IPS-20b (cell line): ENCODE measurements around the gene NADSYN1.

Source experiments
- H3K27ac ChIP-seq: one replicate; pipeline ENCODE4 v1.5.1; 2013; ENCODE audit warnings: low read length
- H3K27me3 ChIP-seq: 2 replicates; pipeline ENCODE4 v1.6.1; 2013; ENCODE audit warnings: mild to moderate bottlenecking, low read length, inconsistent platforms; ENCODE audit not compliant: insufficient read depth
- H3K36me3 ChIP-seq: 2 replicates; pipeline ENCODE4 v1.6.1; 2013; ENCODE audit warnings: low read depth, mild to moderate bottlenecking, inconsistent platforms, low read length, moderate library complexity; ENCODE audit not compliant: insufficient read depth
- H3K4me1 ChIP-seq: 2 replicates; pipeline ENCODE4 v1.6.1; 2013; ENCODE audit warnings: mild to moderate bottlenecking, control low read depth, inconsistent platforms, low read length, moderate library complexity; ENCODE audit not compliant: insufficient read depth
- H3K4me3 ChIP-seq: 2 replicates; pipeline ENCODE4 v1.5.1; 2013; ENCODE audit warnings: mild to moderate bottlenecking, low read length, inconsistent platforms
- H3K9ac ChIP-seq: 2 replicates; pipeline ENCODE4 v1.6.1; 2013; ENCODE audit warnings: low read depth, mild to moderate bottlenecking, inconsistent platforms, low read length, moderate library complexity
- H3K9me3 ChIP-seq: 2 replicates; pipeline ENCODE4 v1.6.1; 2013; ENCODE audit warnings: mild to moderate bottlenecking, low read depth, low read length, inconsistent platforms; ENCODE audit not compliant: insufficient read depth

NADSYN1 gene

DNA sequence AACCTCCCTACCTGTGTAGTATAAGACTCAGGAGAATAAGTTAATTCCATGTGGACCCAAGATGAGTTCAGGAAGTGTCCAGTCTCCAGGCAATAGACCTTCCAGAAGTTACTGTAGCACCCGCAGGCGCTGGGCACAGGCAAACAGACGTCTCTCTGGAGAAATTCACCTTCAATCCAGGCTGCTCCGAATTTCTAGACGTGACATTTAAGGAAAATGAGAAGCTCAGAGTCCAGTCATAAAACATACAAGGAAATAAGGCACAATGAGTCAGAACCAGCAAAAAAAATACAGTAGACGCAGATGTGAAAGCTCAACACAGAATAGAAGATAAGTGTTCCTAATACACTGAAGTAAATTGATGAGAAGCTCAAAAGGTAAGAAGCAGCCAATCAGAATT is 14.2 kb downstream of the NADSYN1 start:
- H3K4me3 ChIP-seq, result no peak overlapping the region
- no peak overlapping the region for H3K9ac ChIP-seq
- H3K36me3 ChIP-seq, result peaks cover 16% of the 10 kb centered on the region
- H3K27me3 ChIP-seq, result no peaks in the 10 kb centered on the region
- peaks cover 18% of the 10 kb centered on the region for H3K9me3 ChIP-seq
- H3K27ac ChIP-seq, result no peak overlapping the region
- H3K4me1 ChIP-seq, result no peaks in the 10 kb centered on the region

DNA sequence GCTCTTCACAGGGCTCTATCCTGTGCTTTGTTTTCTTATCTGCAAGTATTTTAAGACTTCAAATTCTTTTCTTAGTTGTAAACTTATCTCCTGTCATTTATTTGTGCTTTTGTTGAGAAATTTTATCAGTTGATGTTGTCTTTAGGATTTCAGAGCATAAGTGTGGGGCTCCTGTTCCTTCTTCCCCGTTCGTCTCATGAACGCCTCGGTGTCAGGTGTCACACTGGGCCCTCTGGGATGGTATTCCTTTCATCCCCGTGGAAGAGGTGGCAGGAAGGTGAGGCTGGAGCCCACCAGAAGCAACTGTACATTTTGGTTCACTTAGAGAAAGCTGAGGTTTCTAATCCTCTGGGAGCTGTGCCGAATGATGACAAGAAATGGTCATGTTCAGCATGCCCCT is 17.9 kb downstream of the NADSYN1 start:
- H3K4me1 ChIP-seq, result no peaks in the 10 kb centered on the region
- H3K4me3 ChIP-seq, result no peak overlapping the region
- peaks cover 18% of the 10 kb centered on the region for H3K9me3 ChIP-seq
- H3K9ac ChIP-seq, result no peak overlapping the region
- no peak overlapping the region for H3K27ac ChIP-seq
- peaks cover 32% of the 10 kb centered on the region for H3K36me3 ChIP-seq
- no peaks in the 10 kb centered on the region for H3K27me3 ChIP-seq

DNA sequence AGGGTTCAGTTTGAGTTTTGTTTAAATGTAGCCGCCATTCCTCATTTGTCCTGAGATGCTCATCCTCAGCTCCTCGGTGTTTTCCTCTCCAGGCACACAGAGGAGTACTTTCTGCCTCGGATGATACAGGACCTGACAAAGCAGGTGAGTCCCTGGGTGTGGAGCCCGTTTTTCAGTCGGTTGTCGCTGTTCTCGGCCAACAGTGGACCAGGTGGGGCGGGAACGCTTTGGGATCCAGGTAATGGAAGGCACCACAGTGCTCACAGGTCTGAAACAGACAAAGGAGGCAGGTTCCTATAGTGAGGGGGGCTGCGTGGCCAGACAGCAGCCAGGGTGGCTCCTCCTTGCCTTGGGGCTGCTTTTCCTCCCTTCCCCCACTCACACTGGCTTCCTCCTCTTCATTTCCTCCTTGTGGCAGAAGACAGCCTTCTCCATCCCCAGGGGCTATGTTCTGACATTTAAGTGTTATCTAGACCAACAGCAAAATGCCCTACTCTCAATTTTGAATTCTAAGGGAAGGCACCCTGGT is 19.4 kb downstream of the NADSYN1 start:
- no peak overlapping the region for H3K27ac ChIP-seq
- no peak overlapping the region for H3K9ac ChIP-seq
- H3K4me3 ChIP-seq, result no peak overlapping the region
- H3K4me1 ChIP-seq, result no peaks in the 10 kb centered on the region
- peaks cover 13% of the 10 kb centered on the region; the same call in 1 of the 2 replicates for H3K9me3 ChIP-seq
- no peaks in the 10 kb centered on the region for H3K27me3 ChIP-seq
- H3K36me3 ChIP-seq, result peaks cover 23% of the 10 kb centered on the region

DNA sequence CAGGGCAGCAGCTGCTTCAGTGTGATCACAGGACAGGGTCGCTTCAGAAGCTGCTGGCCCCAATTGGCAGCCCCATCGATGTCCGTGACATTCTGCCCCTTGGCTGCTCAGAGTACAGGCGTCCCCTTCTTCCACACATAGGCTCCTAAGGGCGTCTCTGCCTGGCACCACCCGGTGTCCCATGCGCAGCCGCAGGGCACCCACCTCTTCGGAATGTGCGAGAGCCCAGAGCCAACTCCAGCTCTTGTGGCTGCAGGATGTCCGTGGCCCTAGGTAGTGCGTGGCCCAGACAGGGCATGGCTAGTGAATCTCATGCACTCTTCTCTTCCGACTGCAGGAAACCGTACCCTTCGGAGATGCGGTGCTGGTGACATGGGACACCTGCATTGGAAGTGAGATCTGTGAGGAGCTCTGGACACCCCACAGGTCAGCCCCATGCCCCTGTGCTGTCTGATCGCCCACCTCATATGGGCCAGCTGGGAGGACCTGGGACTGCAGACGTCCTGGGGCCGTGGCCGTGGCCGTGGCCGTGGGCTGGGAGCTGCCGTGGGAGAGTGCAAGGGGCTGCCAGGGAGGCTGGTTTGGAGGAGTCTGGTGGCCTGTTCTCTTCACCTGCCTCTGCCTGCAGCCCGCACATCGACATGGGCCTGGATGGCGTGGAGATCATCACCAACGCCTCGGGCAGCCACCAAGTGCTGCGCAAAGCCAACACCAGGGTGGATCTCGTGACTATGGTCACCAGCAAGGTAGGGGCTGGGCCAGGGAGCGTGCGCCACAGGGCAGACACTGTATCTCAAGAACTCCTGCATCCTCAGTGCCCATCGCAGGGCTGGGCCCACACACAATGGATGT is 20.2 kb downstream of the NADSYN1 start:
- Histone ChIP-seq H3K4me1 (peaks cover 2% of the 10 kb centered on the region; the same call in 1 of the 2 replicates), H3K27ac (no peak overlapping the region), H3K9ac (no peak overlapping the region), H3K4me3 (no peak overlapping the region), H3K36me3 (peaks cover 20% of the 10 kb centered on the region), H3K27me3 (no peaks in the 10 kb centered on the region), H3K9me3 (peaks cover 11% of the 10 kb centered on the region; the same call in 1 of the 2 replicates)

DNA sequence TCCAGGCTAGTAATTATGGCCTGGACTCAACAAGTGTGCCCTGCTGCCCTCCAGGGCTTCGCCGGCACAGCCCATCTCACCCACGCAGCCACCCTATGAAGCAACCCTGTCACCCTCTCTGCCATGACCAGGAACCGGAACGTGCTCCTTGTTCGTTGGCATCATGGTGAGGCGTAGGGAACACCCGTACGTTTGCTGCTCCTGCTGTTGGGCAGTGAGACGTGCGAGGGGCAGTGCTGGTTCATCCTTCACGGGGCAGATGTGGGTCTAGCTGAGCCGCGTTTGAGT is 20.7 kb downstream of the NADSYN1 start:
- H3K36me3 ChIP-seq, result peaks cover 25% of the 10 kb centered on the region
- H3K4me3 ChIP-seq, result no peak overlapping the region
- H3K27me3 ChIP-seq, result no peaks in the 10 kb centered on the region
- peaks cover 2% of the 10 kb centered on the region; the same call in 1 of the 2 replicates for H3K4me1 ChIP-seq
- peaks cover 5% of the 10 kb centered on the region; the same call in 1 of the 2 replicates for H3K9me3 ChIP-seq
- H3K27ac ChIP-seq, result no peak overlapping the region
- H3K9ac ChIP-seq, result no peak overlapping the region

DNA sequence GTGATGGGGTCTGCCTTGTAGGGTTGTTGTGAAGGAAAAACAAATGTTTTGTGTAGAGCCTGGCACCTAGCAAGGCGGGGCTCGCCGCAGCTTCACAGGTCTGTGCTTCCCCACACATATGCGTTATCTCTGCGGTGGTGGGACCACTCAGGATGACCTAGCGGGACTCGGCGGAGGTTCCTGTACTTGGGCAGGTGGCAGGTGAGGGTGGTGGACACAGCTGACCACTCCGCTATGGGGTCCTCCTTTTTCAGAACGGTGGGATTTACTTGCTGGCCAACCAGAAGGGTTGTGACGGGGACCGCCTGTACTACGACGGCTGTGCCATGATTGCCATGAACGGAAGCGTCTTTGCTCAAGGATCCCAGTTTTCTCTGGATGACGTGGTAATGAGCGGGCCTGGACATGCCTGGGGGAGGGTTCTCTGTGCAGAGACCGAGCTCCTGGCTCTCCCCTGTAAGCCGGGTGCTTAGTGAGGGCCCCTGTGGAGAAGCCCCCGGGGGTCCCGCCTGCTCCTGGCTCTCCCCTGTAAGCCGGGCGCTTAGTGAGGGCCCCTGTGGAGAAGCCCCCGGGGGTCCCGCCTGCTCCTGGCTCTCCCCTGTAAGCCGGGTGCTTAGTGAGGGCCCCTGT is 21.3 kb downstream of the NADSYN1 start:
- H3K27ac ChIP-seq, result no peak overlapping the region
- H3K27me3 ChIP-seq, result no peaks in the 10 kb centered on the region
- no peak overlapping the region for H3K9ac ChIP-seq
- no peak overlapping the region for H3K4me3 ChIP-seq
- H3K36me3 ChIP-seq, result peaks cover 29% of the 10 kb centered on the region
- peaks cover 2% of the 10 kb centered on the region; the same call in 1 of the 2 replicates for H3K4me1 ChIP-seq
- H3K9me3 ChIP-seq, result no peaks in the 10 kb centered on the region

DNA sequence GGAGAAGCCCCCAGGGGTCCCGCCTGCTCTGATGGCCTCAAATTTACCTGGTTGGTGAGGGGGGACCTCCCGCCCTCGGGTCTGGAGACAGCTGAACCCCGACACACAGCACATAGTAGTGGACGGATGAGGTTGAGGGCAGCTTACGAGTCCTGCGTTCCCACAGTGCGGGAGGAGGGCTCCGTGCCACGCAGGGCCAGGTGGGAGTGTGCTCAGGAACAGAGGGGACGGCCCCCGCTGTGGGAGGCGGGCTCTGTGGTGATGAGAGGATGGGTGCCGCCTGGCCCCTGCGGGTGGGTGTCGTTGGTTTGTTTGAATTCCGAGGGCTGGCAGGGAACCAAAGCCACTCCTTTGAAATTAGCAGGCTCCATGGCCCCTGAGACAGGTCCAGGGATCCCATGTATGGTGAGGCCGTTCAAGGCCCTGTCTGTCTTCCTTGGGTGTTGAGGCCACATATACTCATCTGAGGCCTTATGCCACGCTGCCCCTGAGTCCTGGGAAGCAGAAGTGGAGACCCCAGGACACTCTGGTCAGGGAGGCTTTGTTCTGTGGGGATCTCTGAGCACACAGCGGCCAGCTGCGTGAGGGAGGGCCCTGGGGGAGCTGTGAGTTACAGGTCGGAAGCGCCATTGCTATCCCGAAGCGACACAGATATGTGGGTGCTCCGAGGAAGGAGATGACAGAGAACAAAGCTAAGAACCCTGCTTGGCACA is 21.9 kb downstream of the NADSYN1 start:
- Histone ChIP-seq H3K9ac (no peak overlapping the region), H3K27ac (no peak overlapping the region), H3K36me3 (peaks cover 36% of the 10 kb centered on the region), H3K4me3 (no peak overlapping the region), H3K9me3 (no peaks in the 10 kb centered on the region), H3K27me3 (no peaks in the 10 kb centered on the region), H3K4me1 (peaks cover 2% of the 10 kb centered on the region; the same call in 1 of the 2 replicates)

DNA sequence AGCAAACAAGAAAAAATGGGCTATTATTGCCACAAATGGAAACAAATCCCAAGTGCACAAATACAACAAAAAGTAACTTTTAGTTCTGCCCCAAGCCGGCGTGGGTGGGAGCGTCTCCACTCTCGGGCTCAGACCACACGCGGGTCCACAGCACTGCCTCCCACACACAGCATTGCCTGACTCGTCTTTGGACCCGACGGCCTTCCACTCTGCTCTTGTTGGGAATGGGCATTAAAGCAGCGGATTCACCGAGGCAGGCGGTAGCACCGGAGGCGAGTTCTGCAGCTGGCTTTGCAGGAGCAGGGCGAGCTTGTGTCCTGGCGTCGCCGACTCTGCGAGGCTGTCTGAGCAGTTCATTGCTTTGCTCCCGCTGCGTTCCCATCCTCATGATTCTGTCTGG is 23.0 kb downstream of the NADSYN1 start:
- Histone ChIP-seq H3K4me3 (no peak overlapping the region), H3K9ac (no peak overlapping the region), H3K36me3 (peaks cover 37% of the 10 kb centered on the region), H3K27me3 (no peaks in the 10 kb centered on the region), H3K9me3 (no peaks in the 10 kb centered on the region), H3K27ac (no peak overlapping the region), H3K4me1 (peaks cover 2% of the 10 kb centered on the region; the same call in 1 of the 2 replicates)

DNA sequence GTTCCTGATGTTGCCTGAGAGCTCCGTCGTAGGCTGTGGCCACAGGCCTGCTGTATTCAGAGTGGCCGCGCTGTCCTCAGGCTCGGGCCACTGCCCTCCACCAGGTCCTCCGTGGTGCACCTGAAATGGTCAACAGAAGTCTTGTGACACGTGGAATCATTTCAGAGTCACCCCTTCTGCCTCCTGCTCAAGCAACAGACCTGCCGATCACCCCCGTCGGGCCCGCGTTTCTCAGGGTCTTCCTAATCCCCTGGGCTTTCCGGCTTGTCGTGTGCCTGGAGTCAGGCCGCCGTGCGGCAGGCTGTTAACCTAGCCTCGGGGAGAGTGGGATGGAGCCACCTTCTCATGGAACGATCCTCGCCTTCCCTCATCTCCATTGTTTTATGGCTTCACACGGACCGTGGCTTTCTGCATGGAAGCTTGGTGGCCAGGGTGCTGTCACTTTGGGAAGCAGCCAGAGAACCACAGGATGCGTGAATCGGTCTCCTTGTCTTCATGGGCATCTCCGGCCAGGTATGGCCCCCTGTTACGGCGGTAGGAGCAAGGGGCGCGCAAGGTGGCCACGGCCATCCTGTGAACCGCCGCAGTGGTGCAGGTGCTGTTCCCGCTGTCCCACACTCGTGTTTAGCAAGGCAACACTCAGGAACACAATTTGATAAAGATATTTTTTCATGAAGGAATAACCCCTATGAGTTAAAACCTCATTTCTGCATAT is 24.1 kb downstream of the NADSYN1 start:
- Histone ChIP-seq H3K4me1 (peaks cover 2% of the 10 kb centered on the region; the same call in 1 of the 2 replicates), H3K27me3 (no peaks in the 10 kb centered on the region), H3K9ac (no peak overlapping the region), H3K36me3 (peaks cover 37% of the 10 kb centered on the region), H3K27ac (no peak overlapping the region), H3K4me3 (no peak overlapping the region), H3K9me3 (no peaks in the 10 kb centered on the region)

DNA sequence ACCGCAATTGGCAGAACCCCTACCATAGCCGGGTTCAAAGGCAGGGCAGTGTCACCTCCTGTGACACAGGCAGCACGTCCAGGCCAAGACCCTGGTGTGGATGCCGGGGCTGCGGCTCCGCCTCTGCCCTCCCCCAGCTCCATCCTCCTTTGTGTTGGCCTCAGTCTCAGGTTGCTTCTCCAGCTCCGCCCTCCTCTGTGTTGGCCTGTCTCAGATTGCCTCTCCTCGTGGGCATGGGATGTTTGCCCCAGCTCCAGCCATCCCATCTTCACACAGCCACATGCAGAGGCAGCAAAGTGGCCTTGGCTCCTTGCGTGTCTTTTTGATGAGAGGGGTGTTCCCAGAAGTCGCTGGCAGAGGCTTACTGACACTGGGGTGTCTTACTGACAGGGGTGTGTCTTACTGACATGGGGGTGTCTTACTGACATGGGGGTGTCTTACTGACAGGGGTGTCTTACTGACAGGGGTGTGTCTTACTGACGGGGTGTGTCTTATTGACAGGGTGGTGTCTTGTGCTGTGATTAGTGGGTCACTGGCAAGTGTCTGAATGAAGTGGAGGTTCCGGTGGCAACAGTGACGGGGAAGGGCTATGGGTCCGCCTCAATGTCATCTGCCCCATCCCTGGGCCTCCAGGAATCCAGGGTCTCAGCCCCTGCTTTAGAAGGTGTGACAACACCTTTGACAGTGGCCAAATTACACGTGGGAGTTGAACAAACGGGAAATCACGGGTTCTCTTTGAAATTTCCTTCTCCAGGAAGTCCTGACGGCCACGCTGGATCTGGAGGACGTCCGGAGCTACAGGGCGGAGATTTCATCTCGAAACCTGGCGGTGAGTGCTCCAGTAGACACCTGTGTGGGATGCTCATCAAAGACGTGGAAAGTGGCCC is 24.9 kb downstream of the NADSYN1 start:
- Histone ChIP-seq H3K9me3 (no peaks in the 10 kb centered on the region), H3K4me1 (peaks cover 2% of the 10 kb centered on the region; the same call in 1 of the 2 replicates), H3K36me3 (peaks cover 38% of the 10 kb centered on the region), H3K4me3 (no peak overlapping the region), H3K9ac (no peak overlapping the region), H3K27me3 (no peaks in the 10 kb centered on the region), H3K27ac (no peak overlapping the region)
